GM19324 (cell line): ENCODE measurements around the gene MRPL53.

ENCODE experiments used
- ATAC-seq: cut with Tn5 transposase; IDR thresholded peaks from one replicate; pipeline ENCODE4 v1.9.1; 2021; ENCODE audit warnings: mild to moderate bottlenecking, moderate library complexity; ENCODE audit not compliant: unreplicated experiment, low FRiP score

MRPL53 gene

GRCh38 chr2:74429487-74430451, 42.7 kb downstream of the MRPL53 start:
- no peak for ATAC-seq

GRCh38 chr2:74428675-74429074, 43.8 kb downstream of the MRPL53 start:
- no peak for ATAC-seq

- ATAC-seq, result no peak
Observed at GRCh38 chr2:74427551-74427950, 44.9 kb downstream of the MRPL53 start.

- ATAC-seq, result no peak
Observed at GRCh38 chr2:74426181-74426758, 46.2 kb downstream of the MRPL53 start.

- ATAC-seq, result no peak
Observed at GRCh38 chr2:74425523-74425922, 47.0 kb downstream of the MRPL53 start.

GRCh38 chr2:74424995-74425406, 47.5 kb downstream of the MRPL53 start:
- ATAC-seq, result no peak

- ATAC-seq, result no peak
Observed at GRCh38 chr2:74424139-74424992, 48.1 kb downstream of the MRPL53 start.

- ATAC-seq, result no peak
Observed at GRCh38 chr2:74423231-74424095, 49.0 kb downstream of the MRPL53 start.
